Panc1 (cell line): Measurements from ENCODE around the gene LRFN2. TPM values are rescaled to one million over a fixed set of nuclear protein-coding genes. Genes with fewer than 3 reads are reported as not detected.

ENCODE experiments used
- ATAC-seq: fragments of 200-7000 bp; cut with Tn5 transposase; 2 replicates; pipeline ENCODE4 v1.9.1; 2020; ENCODE audit warnings: mild to moderate bottlenecking, moderate library complexity
- BruUV-seq: library from RNA; stranded (reverse); fragments of 400-500 nt; replicated peaks from 2 replicates; lab custom pipeline; 2021; lab: Mats Ljungman, UMichigan
- CTCF ChIA-PET: fragments of 300-600 bp; sonication (Branson Sonifier 250); formaldehyde crosslinking; loops from one replicate; lab custom pipeline; 2022; ENCODE audit warnings: antibody characterized with exemption; lab: Charles Lee
- POLR2A ChIA-PET: fragments of 300-600 bp; sonication (Branson Sonifier 250); formaldehyde crosslinking; loops from one replicate; lab custom pipeline; 2022; ENCODE audit warnings: antibody characterized with exemption; lab: Charles Lee
- DNase-seq: peaks from one replicate; pipeline ENCODE4 v3.0.0-alpha.2; 2010; ENCODE audit warnings: low read depth, low spot score
- H3K27ac ChIP-seq: 2 replicates; pipeline ENCODE4 v1.5.1; 2011; ENCODE audit warnings: mild to moderate bottlenecking, low read length, inconsistent platforms
- H3K27me3 ChIP-seq: fragments of 200-500 bp; sonication (Bioruptor generic); 2 replicates; pipeline ENCODE4 v1.6.0; 2014; ENCODE audit warnings: low read length, inconsistent platforms; ENCODE audit not compliant: control insufficient read depth, insufficient read depth
- H3K36me3 ChIP-seq: fragments of 200-500 bp; sonication (Bioruptor generic); 2 replicates; pipeline ENCODE4 v1.5.1; 2014; ENCODE audit warnings: inconsistent platforms, mild to moderate bottlenecking, low read length, moderate library complexity; ENCODE audit not compliant: control insufficient read depth, insufficient read depth
- H3K4me1 ChIP-seq: 2 replicates; pipeline ENCODE4 v1.5.1; 2011; ENCODE audit warnings: inconsistent platforms, mild to moderate bottlenecking, low read length, moderate library complexity; ENCODE audit not compliant: control insufficient read depth, insufficient read depth
- H3K4me3 ChIP-seq, 2 experiments: 2 replicates each; pipeline ENCODE4 v1.5.1; 2011 to 2012; ENCODE audit warnings: low read depth in 2 of 2, low read length in 2 of 2, mild to moderate bottlenecking in 2 of 2, inconsistent platforms in 1 of 2, moderate library complexity in 1 of 2
- H3K9me3 ChIP-seq: fragments of 200-500 bp; sonication (Bioruptor generic); 2 replicates; pipeline ENCODE4 v1.5.1; 2014; ENCODE audit warnings: low read depth, mild to moderate bottlenecking, inconsistent platforms, low read length, moderate library complexity; ENCODE audit not compliant: control insufficient read depth, insufficient read depth
- POLR2AphosphoS5 ChIP-seq: IDR thresholded peaks from 2 replicates; pipeline ENCODE4 v1.6.1; 2012; ENCODE audit warnings: mild to moderate bottlenecking, low read depth, low read length, moderate library complexity
- SIN3A ChIP-seq: IDR thresholded peaks from 2 replicates; pipeline ENCODE4 v1.6.1; 2012; ENCODE audit warnings: low read depth, mild to moderate bottlenecking, low read length, moderate library complexity, borderline replicate concordance; ENCODE audit not compliant: insufficient read depth
- TCF7L2 ChIP-seq: IDR thresholded peaks from 2 replicates; pipeline ENCODE4 v1.6.1; 2011; ENCODE audit warnings: mild to moderate bottlenecking, low read depth, low read length, inconsistent platforms
- in situ Hi-C: cut with HindIII; loops from 2 replicates; pipeline ENCODE4 v1.10.0; 2016; ENCODE audit warnings: low sequenced_read_pairs, low pct_unique_long_range_greater_than_20kb
- intact Hi-C: fragments of 100-400 bp; cut with micrococcal nuclease; formaldehyde crosslinking; loops from one replicate; pipeline ENCODE4 v1.10.0; 2022; ENCODE audit not compliant: unreplicated experiment
- total RNA-seq: library from RNA; stranded (reverse); gene quantifications from one replicate; pipeline ENCODE4 v1.2.1, GENCODE V29; 2021; ENCODE audit not compliant: unreplicated experiment
- TF ChIP-seq, protein P1 (sequence below): fragments of 450-650 bp; IDR thresholded peaks from 2 replicates; pipeline ENCODE4 v1.5.1; 2017; ENCODE audit warnings: mild to moderate bottlenecking
- TF ChIP-seq, protein P2 (sequence below), 2 experiments: IDR thresholded peaks; 2 replicates each; pipeline ENCODE4 v1.6.1; 2011 to 2012; ENCODE audit warnings: low read depth in 2 of 2, control low read depth in 1 of 2, low read length in 1 of 2, mild to moderate bottlenecking in 1 of 2, moderate library complexity in 1 of 2; ENCODE audit not compliant: insufficient read depth in 1 of 2

LRFN2 gene
- total RNA-seq, 1 experiment from 2014 or later = 0.05 TPM

DNA sequence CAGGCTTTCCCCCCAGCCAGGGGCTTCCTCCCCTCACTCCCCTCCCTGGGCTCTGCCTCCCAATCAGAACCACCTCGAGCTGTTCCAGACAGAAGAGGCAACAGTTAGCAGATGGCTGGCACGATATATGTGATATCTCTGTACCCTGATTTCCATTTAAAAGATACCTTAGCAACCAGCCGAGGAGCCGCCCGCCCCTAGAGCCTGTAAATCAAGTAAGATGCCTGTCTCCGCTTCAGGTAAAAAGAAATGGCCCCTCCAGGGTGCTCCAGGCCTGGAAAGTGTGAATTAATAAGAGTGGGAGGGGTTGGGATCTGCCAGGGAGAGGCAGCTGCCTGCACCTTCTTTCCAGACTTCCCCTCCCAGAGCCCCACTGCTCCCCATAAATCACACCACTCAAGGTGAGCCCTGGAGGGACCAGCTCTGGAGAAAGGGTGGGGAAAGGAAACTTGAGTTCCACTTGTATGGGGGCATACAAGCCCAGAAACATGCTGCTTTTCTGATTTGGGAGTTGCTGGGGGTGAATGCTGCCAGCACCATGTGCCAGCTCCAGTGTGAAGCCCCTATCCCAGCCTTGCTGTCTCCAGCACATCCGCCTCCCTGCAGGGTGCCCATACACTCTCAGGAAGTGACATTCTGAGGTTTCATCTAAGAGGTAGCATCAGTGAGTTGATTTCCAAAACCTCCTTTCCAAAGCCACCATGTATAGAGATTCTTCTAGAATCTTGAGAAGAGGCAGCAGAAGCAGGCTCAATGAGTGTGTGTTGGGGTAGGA, 148.0 kb downstream of the LRFN2 start:
- Histone ChIP-seq H3K4me1 (no peaks in the 10 kb centered on the region), H3K4me3 (no peak overlapping the region), H3K36me3 (no peaks in the 10 kb centered on the region), H3K9me3 (no peaks in the 10 kb centered on the region), H3K27ac (no peak overlapping the region), H3K27me3 (no peaks in the 10 kb centered on the region)
- ATAC-seq (no peak), DNase-seq (no peak)
- CTCF ChIA-PET = no interaction called here
- POLR2A ChIA-PET = no interaction called here
- no TSS peak for BruUV-seq
- TF ChIP-seq SIN3A (no peak), POLR2AphosphoS5 (no peak)
- intact Hi-C loops (no loop called here), in situ Hi-C loops (no loop called here)

DNA sequence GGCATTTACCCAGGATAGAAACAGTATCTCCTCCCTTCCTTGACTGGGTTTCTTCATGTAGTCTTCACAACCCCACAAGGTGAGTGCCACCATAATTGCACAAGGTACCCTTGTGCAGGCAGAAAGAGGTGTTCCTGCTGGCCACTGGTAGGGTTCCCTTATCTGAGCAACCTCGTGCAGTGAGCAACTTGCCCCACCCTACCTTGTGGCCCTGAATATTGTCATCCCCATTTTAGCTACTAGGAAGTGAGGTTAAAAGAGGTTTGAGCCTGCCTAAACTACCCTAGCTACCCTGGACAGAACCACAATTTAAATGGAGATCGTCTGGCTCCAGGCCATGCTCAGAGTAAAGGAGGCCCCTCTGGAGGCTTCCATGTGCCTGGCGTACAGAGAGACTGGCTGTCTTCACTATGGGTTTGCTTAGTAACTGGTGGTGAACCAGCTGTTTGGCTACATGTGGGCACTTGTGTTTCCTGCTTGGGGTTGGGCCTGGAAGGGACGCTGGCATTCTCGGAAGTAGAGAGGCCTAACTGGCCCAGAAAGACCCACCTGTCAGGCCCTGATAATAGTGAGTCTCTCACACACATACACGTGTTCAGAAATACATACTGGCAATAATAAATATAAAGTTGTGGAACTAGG, 148.8 kb downstream of the LRFN2 start:
- TF ChIP-seq, protein P1, sequence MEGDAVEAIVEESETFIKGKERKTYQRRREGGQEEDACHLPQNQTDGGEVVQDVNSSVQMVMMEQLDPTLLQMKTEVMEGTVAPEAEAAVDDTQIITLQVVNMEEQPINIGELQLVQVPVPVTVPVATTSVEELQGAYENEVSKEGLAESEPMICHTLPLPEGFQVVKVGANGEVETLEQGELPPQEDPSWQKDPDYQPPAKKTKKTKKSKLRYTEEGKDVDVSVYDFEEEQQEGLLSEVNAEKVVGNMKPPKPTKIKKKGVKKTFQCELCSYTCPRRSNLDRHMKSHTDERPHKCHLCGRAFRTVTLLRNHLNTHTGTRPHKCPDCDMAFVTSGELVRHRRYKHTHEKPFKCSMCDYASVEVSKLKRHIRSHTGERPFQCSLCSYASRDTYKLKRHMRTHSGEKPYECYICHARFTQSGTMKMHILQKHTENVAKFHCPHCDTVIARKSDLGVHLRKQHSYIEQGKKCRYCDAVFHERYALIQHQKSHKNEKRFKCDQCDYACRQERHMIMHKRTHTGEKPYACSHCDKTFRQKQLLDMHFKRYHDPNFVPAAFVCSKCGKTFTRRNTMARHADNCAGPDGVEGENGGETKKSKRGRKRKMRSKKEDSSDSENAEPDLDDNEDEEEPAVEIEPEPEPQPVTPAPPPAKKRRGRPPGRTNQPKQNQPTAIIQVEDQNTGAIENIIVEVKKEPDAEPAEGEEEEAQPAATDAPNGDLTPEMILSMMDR = no peak
- TF ChIP-seq, protein P2, sequence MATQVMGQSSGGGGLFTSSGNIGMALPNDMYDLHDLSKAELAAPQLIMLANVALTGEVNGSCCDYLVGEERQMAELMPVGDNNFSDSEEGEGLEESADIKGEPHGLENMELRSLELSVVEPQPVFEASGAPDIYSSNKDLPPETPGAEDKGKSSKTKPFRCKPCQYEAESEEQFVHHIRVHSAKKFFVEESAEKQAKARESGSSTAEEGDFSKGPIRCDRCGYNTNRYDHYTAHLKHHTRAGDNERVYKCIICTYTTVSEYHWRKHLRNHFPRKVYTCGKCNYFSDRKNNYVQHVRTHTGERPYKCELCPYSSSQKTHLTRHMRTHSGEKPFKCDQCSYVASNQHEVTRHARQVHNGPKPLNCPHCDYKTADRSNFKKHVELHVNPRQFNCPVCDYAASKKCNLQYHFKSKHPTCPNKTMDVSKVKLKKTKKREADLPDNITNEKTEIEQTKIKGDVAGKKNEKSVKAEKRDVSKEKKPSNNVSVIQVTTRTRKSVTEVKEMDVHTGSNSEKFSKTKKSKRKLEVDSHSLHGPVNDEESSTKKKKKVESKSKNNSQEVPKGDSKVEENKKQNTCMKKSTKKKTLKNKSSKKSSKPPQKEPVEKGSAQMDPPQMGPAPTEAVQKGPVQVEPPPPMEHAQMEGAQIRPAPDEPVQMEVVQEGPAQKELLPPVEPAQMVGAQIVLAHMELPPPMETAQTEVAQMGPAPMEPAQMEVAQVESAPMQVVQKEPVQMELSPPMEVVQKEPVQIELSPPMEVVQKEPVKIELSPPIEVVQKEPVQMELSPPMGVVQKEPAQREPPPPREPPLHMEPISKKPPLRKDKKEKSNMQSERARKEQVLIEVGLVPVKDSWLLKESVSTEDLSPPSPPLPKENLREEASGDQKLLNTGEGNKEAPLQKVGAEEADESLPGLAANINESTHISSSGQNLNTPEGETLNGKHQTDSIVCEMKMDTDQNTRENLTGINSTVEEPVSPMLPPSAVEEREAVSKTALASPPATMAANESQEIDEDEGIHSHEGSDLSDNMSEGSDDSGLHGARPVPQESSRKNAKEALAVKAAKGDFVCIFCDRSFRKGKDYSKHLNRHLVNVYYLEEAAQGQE (IDR thresholded peaks at IDR 0.05; ENCODE audit: insufficient read depth in 1 of 2, low read depth in 2 of 2, low read length in 1 of 2) = no peak
- TF ChIP-seq SIN3A = no peak
- no peak for TF ChIP-seq POLR2AphosphoS5
- no peak for TF ChIP-seq TCF7L2
- DNase-seq (no peak), ATAC-seq (no peak)
- intact Hi-C loops = no loop called here
- CTCF ChIA-PET = no interaction called here
- H3K4me1 ChIP-seq = no peaks in the 10 kb centered on the region
- BruUV-seq = no TSS peak
- POLR2A ChIA-PET = no interaction called here
- no peaks in the 10 kb centered on the region for H3K9me3 ChIP-seq
- no peak overlapping the region for H3K27ac ChIP-seq
- no peaks in the 10 kb centered on the region for H3K36me3 ChIP-seq
- no peaks in the 10 kb centered on the region; the same call in 1 of the 2 replicates for H3K27me3 ChIP-seq
- in situ Hi-C loops = no loop called here
- H3K4me3 ChIP-seq = no peak overlapping the region

DNA sequence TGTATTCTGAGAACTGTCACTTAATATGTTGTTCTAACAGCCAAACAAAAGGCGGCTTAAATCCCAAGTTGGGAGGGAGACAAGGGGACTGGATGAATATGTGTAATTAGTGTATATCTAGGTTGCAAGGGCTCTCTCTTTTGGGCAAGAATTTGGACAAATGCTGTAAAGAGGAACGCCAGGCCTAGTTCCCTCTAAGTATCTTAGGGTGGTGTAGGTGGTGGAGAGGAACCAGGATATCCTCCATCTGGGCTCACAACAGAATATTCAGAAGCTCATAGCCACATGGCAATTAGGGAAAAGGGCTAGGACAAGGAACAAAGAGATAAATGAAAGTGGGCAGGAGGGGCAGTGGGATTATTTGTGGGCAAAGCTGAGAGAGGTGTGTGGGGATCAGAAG, 149.5 kb downstream of the LRFN2 start:
- no peak for ATAC-seq
- Histone ChIP-seq H3K9me3 (no peaks in the 10 kb centered on the region), H3K36me3 (no peaks in the 10 kb centered on the region), H3K4me1 (no peaks in the 10 kb centered on the region), H3K27me3 (no peaks in the 10 kb centered on the region; the same call in 1 of the 2 replicates), H3K4me3 (no peak overlapping the region), H3K27ac (no peak overlapping the region)
- in situ Hi-C loops (no loop called here), intact Hi-C loops (no loop called here)
- ChIA-PET POLR2A (no interaction called here), CTCF (no interaction called here)
- no peak for DNase-seq
- BruUV-seq = no TSS peak
- TF ChIP-seq, protein P1 = no peak
- no peak for TF ChIP-seq TCF7L2
- TF ChIP-seq, protein P2 (IDR thresholded peaks at IDR 0.05; ENCODE audit: insufficient read depth in 1 of 2, low read depth in 2 of 2, low read length in 1 of 2) = no peak
- no peak for TF ChIP-seq POLR2AphosphoS5
- TF ChIP-seq SIN3A = no peak
